ENCODE data around the gene SOX18.

The SOX18 gene

GRCh38 chr20:64068386-64069208 is 19.2 kb upstream of the SOX18 start:
- no peak for FAIRE-seq
- DNase-seq (ENCODE audit: low spot score): no peak

GRCh38 chr20:64067733-64068307 is 18.4 kb upstream of the SOX18 start:
- DNase-seq (ENCODE audit: low spot score) (no peak), FAIRE-seq (no peak)

GRCh38 chr20:64067005-64067632 is 17.7 kb upstream of the SOX18 start:
- no peak for FAIRE-seq
- no peak for DNase-seq (ENCODE audit: low spot score)

GRCh38 chr20:64065974-64066343 is 16.5 kb upstream of the SOX18 start:
- FAIRE-seq (no peak), DNase-seq (ENCODE audit: low spot score) (peak; percentile 78)

GRCh38 chr20:64065062-64065973 is 15.9 kb upstream of the SOX18 start:
- no peak for DNase-seq (ENCODE audit: low spot score)

GRCh38 chr20:64064145-64064698 is 14.8 kb upstream of the SOX18 start:
- FAIRE-seq (no peak), DNase-seq (ENCODE audit: low spot score) (no peak)

More at GRCh38 chr20:64065062-64065973, 15.9 kb upstream of the SOX18 start:
- FAIRE-seq: no peak

- DNase-seq (ENCODE audit: low spot score): no peak
- FAIRE-seq: no peak
Measured at GRCh38 chr20:64063389-64064144, 14.1 kb upstream of the SOX18 start.

GRCh38 chr20:64062596-64063388 is 13.4 kb upstream of the SOX18 start, which contains the start of gene TCEA2:
TCEA2 (plus strand) TSS chr20:64063198; CDS start chr20:64063313, 115 bp downstream.
- FAIRE-seq (no peak), DNase-seq (ENCODE audit: low spot score) (peak; percentile 96)

- DNase-seq (ENCODE audit: low spot score) (no peak), FAIRE-seq (no peak)
Measured at GRCh38 chr20:64062276-64062595, 12.8 kb upstream of the SOX18 start.

- FAIRE-seq (no peak), DNase-seq (ENCODE audit: low spot score) (no peak)
Measured at GRCh38 chr20:64058536-64058935, 9.1 kb upstream of the SOX18 start.

GRCh38 chr20:64057628-64058498 is 8.4 kb upstream of the SOX18 start:
- DNase-seq (ENCODE audit: low spot score) (peak; percentile 79), FAIRE-seq (no peak)

GRCh38 chr20:64056889-64057627 is 7.6 kb upstream of the SOX18 start:
- DNase-seq (ENCODE audit: low spot score): no peak
- FAIRE-seq: no peak

- no peak for DNase-seq (ENCODE audit: low spot score)
- no peak for FAIRE-seq
Measured at GRCh38 chr20:64056639-64056888, 7.1 kb upstream of the SOX18 start.

GRCh38 chr20:64055893-64056638 is 6.6 kb upstream of the SOX18 start:
- FAIRE-seq: no peak
- peak; percentile 81 for DNase-seq (ENCODE audit: low spot score)

- DNase-seq (ENCODE audit: low spot score): no peak
- FAIRE-seq: no peak
Measured at GRCh38 chr20:64055396-64055892, 6.0 kb upstream of the SOX18 start.

- no peak for FAIRE-seq
- peak; percentile 68 for DNase-seq (ENCODE audit: low spot score)
Measured at GRCh38 chr20:64053841-64054661, 4.6 kb upstream of the SOX18 start.
